Limb (tissue), 2 donors: Measurements from ENCODE around the gene NKAIN1.
"Not testable (repeated sequence)": the region's sequence is repeated elsewhere in the genome, so short reads cannot be mapped to it uniquely, and the experiment has no call there.

Experiments
- DNase-seq, 2 donors: peaks; one replicate each; pipeline ENCODE4 v3.0.0-alpha.2; 2016; ENCODE audit errors: extremely low spot score in 2 of 2

Gene NKAIN1

GRCh38 chr1:31239653-31240241, at the start of gene NKAIN1:
NKAIN1 (minus strand) TSS chr1:31239887; CDS start chr1:31239547, 340 bp downstream.
- peak in 1 of 2 donors; percentile 72 for DNase-seq

DNA sequence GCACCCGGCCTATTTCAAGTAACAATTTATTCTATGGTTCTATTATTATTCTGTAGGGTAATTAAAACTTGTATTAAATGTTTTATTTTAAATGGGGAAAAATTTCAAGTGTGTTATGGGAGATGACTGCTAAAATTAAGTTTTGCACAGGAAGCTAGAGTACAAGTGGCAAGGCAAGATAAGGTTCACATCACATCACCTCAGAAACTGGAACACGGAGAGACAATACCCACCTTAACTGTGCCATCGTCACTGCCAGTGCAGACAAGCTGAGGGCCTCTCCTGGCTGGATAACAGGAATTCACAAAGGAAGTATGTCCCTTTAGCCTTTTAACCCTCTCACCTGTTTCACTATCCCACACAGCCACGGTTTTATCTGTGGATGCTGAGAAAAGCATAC, 49.3 kb upstream of the NKAIN1 start:
- DNase-seq: no peak

DNA sequence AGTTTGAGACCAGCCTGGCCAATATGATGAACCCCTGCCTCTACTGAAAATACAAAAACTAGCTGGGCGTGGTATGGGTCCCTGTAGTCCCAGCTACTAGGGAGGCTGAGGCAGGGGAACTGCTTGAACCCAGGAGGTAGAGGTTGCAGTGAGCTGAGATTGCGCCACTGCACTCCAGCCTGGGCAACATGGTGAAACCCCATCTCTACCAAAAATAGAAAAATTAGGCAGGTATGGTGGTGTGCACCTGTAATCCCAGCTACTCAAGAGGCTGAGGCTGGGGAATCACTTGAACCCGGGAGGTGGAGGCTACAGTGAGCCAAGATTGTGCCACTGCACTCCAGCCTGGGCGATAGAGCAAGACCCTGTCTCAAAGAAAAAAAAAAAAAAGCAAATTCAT, 48.1 kb upstream of the NKAIN1 start:
- not testable (repeated sequence) for DNase-seq

GRCh38 chr1:31282426-31282825, 42.7 kb upstream of the NKAIN1 start:
- DNase-seq: not testable (repeated sequence)

- no peak for DNase-seq
Measured at GRCh38 chr1:31273619-31274018, 33.9 kb upstream of the NKAIN1 start.

GRCh38 chr1:31272369-31272768, 32.7 kb upstream of the NKAIN1 start:
- no peak for DNase-seq

- no peak for DNase-seq
Measured at GRCh38 chr1:31266547-31266946, 26.9 kb upstream of the NKAIN1 start.

GRCh38 chr1:31264790-31265386, 25.2 kb upstream of the NKAIN1 start:
- DNase-seq: no peak

DNA sequence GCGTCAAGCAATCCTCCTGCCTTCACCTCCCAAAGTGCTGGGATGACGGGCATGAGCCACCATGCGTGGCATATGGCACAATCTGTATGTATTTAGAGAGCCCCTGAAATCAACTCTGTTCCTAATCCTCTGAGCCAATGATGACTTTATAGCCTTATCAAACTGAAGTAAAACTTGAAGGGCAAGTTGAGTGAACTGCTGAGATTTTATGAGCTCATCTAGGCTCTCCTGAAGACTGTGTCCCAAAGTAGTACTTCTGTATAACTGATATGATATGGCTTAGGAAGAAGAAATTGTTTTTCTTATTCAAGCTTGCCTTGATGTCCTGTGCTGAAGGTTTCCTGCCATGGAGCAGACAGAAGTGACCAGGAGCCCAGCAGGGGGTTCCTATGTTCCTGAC, 23.7 kb upstream of the NKAIN1 start:
- no peak for DNase-seq

- not testable (repeated sequence) for DNase-seq
Measured at GRCh38 chr1:31262393-31262792, 22.7 kb upstream of the NKAIN1 start.

DNA sequence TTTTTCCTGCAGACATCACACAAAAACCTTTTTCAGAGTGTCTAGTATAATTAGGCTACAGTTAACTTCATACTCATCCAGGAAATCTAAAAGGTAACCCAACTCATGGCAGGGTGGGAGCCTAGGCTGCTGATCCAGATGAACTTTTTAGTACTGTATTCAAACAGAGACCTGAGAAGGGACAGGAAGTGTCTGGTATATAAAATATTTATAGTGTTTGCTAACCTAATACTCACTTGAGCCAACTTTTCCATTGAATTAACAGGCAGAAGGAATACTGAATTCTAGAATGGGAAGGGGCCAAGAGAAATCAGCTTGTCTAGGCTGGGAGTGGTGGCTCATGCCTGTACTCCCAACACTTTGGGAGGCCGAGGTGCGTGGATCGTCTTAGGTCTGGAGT, 22.2 kb upstream of the NKAIN1 start:
- no peak for DNase-seq

DNA sequence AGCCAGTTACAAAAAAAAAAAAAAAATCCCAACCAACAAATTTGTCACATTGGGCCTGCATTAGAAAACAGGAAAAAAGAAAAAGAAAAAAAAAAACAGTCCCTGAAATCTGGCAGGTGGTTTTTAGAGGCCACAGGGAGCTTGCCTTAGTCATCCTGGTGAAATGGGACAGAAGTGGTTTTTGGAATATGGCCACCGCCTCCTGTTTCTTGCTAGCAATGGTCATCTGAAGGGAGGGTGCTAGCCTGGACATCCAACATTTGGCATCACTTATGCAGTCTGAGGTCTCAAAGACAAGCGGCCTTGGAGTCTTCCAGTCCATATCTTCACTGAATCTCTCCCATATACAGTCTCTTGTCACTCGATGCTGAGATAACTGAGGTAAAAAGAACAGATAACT, 20.1 kb upstream of the NKAIN1 start:
- no peak for DNase-seq

- DNase-seq: no peak
Measured at GRCh38 chr1:31258581-31258980, 18.9 kb upstream of the NKAIN1 start.

DNA sequence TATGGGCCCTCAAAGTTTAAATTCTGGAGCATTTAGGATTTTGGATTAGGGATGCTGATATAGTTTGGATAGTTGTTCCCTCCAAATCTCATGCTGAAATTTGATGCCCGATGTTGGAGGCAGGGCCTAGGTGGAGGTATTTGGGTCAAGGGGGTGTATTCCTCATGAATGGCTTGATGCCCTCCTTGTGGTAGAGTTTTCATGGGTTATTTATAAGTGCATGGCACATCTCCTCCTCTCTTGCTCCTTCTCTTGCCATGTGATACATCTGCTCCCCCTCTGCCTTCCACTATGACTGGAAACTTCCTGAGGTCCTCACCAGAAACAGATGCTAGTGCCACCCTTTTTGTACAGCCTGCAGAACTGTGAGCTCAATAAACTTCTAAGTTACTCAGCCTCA, 17.5 kb upstream of the NKAIN1 start:
- DNase-seq: no peak

GRCh38 chr1:31249854-31250253, 10.2 kb upstream of the NKAIN1 start:
- DNase-seq: no peak

DNA sequence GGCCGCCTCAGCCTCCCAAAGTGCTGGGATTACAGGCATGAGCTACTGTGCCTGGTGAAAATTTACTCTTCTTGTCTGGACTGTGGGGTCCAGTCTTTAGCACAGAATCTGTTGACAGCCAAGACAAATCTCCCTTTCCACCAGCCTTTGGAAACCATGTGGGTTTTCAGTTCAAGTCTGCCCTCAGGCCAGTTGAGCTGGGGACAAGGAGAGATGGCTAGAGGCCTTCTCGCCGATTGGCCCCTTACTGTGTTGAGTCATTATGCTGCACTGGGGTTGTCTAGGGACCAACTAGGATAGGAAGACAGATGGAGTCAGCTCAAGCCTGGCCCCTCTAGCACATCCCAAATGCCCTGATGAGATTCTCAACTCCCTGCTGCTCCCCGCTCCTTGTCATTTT, 8.6 kb upstream of the NKAIN1 start:
- DNase-seq: no peak

GRCh38 chr1:31244326-31244725, 4.6 kb upstream of the NKAIN1 start:
- DNase-seq: no peak

DNA sequence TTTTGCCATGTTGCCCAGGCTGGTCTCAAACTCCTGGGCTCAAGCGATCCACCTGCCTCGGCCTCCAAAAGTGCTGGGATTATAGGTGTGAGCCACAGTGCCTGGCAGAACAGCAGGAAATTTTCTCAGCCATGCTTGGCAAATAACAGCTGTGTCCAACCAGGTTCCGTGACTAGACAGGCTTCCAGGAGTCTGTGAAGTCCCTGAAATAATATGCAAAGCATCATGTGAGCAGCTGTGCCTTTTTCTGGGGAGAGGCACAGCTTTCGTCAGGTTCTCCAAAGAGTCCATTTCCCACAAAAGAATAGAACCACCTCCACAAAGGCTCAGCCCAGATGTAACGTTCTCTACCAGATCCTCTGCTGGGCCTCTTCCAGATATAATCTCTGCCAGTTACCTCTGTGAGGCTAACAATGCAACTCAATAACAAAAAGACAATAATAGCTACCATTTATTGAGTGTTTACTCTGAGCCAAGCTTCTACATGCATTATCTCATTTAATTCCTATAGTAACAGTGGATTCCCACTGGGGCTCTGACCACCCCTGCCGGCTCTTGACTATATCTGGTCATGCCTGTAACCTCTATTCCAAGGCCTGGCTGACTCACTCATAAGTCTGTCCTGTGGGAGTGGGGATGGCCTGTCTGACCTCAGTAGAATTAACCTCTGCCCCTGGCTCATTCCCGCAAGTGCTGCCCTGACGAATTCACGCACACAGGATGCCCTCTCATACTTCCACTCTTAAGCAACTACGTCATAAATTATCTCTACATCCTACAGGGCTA, 4.0 kb upstream of the NKAIN1 start:
- DNase-seq: no peak

DNA sequence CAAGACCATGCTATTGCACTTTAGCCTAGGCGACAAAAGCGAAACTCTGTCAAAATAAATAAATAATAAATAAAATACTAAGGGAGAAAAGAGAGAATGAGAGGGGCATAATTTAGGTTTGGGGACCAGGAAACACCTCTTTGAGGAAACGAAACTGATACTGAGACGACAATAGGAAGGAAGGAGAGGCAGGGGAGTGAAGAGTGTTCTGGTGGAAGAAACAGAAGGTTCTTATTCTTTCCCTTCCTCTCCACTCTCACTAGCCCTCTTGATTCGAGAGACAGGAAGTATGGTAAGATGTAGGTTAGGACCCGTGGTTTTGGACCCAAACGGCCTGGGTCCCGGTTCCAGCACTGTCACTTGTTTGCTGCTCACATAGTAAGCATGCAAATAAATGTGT, 1.6 kb upstream of the NKAIN1 start:
- no peak for DNase-seq

DNA sequence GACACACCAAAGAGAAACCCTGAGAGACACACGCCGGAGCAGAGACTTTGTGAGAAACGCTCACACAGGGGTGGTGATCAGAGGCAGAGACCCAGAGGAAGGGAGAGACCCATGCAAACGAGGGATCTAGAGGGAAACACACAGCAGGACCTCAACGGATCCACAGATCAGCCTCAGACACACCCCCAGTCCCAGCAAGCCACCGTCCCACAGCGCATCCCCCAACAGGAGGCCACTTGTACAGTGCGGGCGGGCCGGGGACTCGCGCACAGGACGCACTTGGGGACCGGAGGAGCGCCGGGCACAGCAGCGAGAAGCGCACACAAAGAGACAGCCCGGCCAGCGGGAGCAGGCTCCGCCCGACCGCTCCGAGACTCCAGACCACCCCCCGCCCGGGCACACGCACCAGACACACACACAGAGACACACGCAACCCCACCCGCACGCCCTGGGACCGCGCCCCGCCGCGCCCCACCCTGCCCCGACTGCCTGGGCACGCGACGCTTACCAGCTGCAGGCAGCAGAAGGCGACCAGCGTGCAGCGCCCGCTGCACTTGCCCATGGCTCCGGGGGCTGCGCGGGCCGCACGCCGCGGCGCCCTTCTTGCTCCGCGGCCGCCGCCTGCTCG, 587 bp downstream of the NKAIN1 start:
- DNase-seq: peak; percentile 13 to 73

DNA sequence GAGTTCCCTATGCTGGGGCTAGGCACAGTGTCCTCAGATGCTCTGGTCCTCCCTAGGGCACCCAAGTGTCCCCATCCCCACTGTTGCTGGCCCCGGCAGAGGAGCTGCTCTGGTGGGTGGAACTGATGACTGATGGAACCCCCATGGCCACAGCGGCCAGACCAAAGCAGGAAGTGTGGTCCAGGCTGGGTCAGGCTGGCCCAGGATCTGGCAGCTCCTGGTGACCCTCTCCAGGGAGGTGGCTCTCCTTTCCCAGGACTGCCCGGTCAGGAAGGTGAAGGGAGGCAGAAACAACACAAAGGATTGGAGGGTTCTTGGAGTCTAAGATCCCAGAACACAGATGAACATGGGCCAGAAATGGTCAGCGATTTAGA, 1.1 kb downstream of the NKAIN1 start:
- DNase-seq: no peak

DNA sequence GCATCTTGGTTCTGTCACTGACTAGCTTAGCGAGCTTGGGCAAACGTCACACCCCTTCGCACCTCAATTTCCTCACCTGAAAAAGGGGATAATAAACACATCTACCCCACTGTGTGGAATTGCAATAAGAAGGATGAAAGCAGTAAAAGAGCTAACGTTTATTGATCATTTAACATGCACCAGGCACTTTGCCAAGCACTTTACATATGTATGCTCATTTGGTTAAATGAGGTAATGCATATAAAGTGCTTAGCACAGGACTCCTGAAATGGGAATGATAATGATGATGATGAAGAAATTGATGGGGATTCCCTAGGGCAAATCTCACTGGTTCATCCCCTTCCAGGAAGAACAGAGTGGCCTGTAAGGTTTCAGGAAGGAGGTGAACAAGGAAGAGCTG, 4.8 kb downstream of the NKAIN1 start:
- no peak for DNase-seq
